Nephron progenitor cell (in vitro differentiated cells): ENCODE data around the gene RASA4B.
A peak's percentile ranks its signal among the peaks of the same experiment; 100 is the strongest.
"Not testable (repeated sequence)": the region's sequence is repeated elsewhere in the genome, so short reads cannot be mapped to it uniquely, and the experiment has no call there.

ENCODE experiments used
- DNase-seq: peaks from one replicate; pipeline ENCODE4 v3.0.0; 2021
- H3K27ac Mint-ChIP-seq: 2 replicates; pipeline ENCODE4 v1.8.0; 2021; ENCODE audit warnings: mild to moderate bottlenecking, moderate library complexity, mixed read lengths
- H3K27me3 Mint-ChIP-seq: 2 replicates; pipeline ENCODE4 v1.8.0; 2021; ENCODE audit warnings: mild to moderate bottlenecking, low read depth, mixed read lengths; ENCODE audit not compliant: poor library complexity
- H3K36me3 Mint-ChIP-seq: 2 replicates; pipeline ENCODE4 v1.8.0; 2021; ENCODE audit warnings: low read depth, mixed read lengths
- H3K4me1 Mint-ChIP-seq: 2 replicates; pipeline ENCODE4 v1.8.0; 2021; ENCODE audit warnings: mixed read lengths
- H3K4me3 Mint-ChIP-seq: 2 replicates; pipeline ENCODE4 v1.8.0; 2021; ENCODE audit warnings: mild to moderate bottlenecking, moderate library complexity, mixed read lengths
- H3K9me3 Mint-ChIP-seq: 2 replicates; pipeline ENCODE4 v1.8.0; 2021; ENCODE audit warnings: mild to moderate bottlenecking, moderate library complexity, mixed read lengths

The RASA4B gene

DNA sequence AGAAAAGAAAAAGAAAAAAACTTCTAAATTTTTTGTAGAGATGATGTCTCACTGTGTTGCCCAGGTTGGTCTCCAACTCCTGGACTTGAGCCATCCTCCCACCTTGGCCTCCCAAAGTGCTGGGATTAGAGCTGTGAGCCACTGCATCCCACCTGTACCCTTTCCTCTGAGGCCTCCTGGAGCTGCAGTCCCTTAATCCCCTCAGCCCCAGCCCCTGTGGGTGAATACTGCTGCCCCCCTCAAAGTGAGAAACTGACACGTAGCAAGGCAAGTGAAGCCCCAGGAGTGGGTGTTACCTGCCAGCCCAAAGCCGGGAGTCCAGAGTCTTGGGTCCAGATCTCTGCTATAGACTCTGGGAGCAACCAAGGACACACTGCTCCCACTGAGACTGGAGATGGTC is 7.2 kb upstream of the RASA4B start:
- H3K4me1 Mint-ChIP-seq, H3K36me3 Mint-ChIP-seq, DNase-seq, H3K27ac Mint-ChIP-seq, H3K4me3 Mint-ChIP-seq, H3K27me3 Mint-ChIP-seq, H3K9me3 Mint-ChIP-seq: not testable (repeated sequence)

DNA sequence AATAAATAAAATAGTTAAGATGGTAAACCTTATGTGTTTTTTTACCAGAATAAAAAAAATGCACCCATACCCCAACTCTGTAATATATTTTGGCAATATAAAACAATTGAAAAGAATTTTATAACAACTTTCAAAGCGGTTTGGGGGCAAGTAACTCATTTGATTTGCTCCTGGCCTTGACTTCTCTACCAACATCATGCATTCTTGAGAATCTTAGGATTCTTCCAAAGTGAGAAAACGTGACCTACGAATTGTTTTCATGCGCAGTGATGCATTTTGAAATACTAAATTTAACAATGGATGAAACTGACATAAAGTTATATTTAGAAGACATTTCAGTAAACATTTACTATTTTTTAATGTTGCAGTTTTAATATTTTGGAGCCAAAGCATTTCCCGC is 3.2 kb upstream of the RASA4B start:
- not testable (repeated sequence) for H3K4me1 Mint-ChIP-seq, H3K27me3 Mint-ChIP-seq, H3K27ac Mint-ChIP-seq, H3K36me3 Mint-ChIP-seq, H3K4me3 Mint-ChIP-seq, DNase-seq, H3K9me3 Mint-ChIP-seq

DNA sequence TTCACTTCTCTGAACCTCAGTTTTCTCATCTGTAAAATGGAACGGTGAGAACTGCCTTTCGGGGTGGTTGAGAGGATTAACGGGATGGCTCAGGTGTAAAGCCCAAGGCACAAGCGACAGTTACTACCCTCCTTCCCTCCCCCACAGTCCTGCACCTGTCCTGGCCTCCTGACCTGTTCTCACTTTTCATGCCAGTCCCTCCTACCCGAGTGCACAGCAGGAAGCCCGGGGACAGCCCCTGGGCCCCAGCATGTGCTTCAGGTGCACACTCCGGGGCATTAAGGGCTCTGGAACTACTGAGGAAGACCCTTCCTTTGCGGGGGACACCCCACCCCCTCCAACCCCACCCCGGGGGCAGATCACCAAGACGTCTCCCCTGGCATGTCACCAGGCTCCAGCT is 626 bp downstream of the RASA4B start:
- H3K27me3 Mint-ChIP-seq, H3K4me1 Mint-ChIP-seq, H3K4me3 Mint-ChIP-seq, DNase-seq, H3K9me3 Mint-ChIP-seq, H3K36me3 Mint-ChIP-seq, H3K27ac Mint-ChIP-seq: not testable (repeated sequence)

DNA sequence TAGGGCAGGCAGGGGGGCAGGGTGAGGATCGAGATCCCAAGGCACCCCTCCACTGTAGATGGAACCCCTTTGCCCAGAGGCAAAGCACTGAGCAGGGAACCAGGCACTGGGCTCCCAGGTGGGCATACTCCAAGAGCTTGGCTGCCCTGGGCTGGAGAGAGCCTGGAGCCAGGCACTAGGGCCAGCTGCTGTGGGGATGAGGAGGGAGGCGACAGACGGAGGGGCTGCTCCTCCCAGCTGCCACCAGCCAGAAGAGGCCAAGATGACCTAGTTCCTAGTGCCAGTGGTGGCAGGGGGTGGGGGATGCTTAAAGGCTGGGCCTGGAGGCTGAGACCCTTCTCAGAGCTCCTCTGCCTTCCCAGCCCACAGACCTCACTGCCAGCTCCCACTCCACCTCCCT is 1.7 kb downstream of the RASA4B start:
- H3K4me1 Mint-ChIP-seq, H3K4me3 Mint-ChIP-seq, H3K9me3 Mint-ChIP-seq, H3K27me3 Mint-ChIP-seq, H3K27ac Mint-ChIP-seq, DNase-seq, H3K36me3 Mint-ChIP-seq: not testable (repeated sequence)

DNA sequence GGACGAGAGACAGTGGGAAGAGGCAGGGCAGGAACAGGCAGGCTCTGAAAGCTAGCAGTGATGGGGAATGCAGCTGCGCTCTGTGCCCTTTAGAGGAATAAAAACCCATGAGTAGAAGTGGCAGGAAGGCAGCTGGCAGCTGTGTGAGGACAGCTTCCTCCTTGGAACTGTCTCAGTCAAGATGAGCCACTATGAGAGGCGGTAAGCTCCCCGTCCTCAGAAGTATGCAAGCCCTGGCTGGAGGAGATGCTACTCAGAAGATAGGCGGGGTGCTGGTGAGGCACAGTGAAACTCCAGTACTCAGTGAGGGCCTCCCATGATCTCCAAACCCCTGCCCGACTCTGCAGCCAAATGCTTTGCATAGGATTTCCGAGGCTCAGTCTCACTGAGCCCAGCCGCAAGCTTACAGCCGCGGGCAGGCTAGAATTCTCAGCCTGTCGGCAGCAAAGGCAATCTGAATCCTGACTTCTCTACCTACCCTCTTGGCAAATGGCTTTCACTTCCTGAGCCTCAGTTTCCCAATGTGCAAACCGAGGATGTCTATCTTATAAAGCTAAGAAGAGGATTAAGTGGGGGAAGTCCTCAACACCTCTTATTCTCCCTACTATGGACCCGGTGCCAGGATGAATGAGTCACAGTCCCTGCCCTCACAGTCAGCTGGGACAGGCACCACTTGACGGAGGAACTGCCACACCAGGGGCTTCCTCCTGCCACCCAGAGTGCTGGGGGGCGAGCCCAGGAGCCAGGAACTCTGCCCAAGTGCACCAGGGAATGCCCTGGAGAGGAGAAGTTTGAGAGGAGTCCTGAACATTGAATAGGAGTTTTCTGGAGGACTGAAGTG is 2.5 kb downstream of the RASA4B start:
- not testable (repeated sequence) for DNase-seq, H3K27me3 Mint-ChIP-seq, H3K4me1 Mint-ChIP-seq, H3K9me3 Mint-ChIP-seq, H3K27ac Mint-ChIP-seq, H3K36me3 Mint-ChIP-seq, H3K4me3 Mint-ChIP-seq

DNA sequence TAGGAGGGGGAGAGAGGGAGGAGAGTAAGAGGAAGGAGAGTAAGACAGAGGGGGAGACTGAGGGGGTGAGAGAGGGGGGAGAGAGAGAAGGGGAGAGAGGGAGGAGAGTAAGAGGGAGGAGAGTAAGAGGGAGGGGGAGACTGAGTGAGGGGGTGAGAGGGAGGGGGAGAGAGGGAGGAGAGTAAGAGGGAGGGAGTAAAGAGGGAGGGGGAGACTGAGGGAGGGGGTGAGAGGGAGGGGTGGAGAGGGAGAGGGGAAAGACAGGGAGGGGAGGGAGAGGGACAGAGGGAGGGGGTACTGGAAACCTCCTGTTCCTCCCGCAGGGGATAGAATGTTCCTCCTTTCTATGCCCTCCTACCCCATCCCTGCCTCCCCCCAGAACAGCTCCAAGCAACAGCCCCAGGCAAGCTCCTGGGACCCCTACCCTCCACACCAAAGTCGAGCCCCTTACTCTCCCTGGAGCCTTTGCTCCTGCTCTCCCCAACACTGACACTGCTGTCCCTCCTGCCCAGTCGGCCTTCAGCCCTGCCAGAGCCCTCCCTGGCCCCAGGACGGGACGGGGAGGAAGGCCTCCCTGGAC is 4.8 kb downstream of the RASA4B start:
- not testable (repeated sequence) for H3K4me1 Mint-ChIP-seq, H3K36me3 Mint-ChIP-seq, H3K9me3 Mint-ChIP-seq, H3K27ac Mint-ChIP-seq, H3K27me3 Mint-ChIP-seq
- H3K4me3 Mint-ChIP-seq = peak overlapping the region; percentile 15
- DNase-seq = peak; percentile 8

DNA sequence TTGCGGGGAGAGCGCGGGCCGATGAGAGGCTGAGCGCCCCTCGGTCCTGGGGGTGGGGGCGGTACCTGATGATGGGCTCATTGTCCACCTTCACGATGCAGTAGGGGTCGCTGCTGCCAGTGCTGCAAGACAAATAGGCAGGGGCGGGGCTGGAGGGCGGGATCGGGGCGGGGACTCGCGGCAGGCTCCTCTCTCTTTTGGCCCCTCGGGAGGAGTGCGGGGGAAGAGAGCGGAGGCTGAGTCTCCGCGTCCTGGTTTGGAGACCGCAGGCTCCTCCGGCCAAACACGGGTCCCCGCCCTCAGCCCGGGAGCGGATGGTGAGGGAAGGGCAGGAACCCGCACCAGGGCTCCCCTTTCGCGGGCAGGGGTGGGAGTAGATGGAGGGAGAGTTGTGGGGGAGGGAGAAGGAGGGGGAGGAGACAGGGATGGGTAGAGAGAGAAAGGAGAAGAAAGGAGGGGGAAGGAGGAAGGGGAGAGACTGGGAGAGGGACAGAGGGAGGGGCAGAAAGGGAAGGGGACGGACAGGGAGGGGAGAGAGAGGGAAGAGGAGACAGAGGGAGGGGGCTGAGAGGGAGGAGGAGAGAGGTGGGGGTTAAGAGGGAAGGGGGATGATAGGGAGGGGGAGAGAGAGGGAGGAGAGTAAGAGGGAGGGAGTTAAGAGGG is 5.6 kb downstream of the RASA4B start:
- H3K27ac Mint-ChIP-seq, H3K9me3 Mint-ChIP-seq, H3K4me3 Mint-ChIP-seq, H3K27me3 Mint-ChIP-seq, H3K36me3 Mint-ChIP-seq, DNase-seq, H3K4me1 Mint-ChIP-seq: not testable (repeated sequence)

DNA sequence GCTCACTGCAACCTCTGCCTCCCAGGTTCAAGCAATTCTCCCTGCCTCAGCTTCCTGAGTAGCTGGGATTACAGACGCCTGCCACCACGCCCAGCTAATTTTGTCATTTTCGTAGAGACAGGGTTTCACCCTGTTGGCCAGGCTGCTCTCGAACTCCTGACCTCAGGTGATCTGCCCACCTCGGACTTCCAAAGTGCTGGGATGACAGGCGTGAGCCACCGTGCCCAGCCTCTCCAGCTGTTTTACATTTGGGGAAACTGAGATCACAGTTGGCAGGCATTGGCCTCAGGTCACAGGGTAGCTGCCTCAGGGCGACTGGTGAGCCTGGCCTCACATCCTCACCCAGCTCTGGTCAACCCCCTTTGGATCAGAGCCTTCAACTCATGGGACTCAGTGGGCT is 7.0 kb downstream of the RASA4B start:
- H3K9me3 Mint-ChIP-seq, H3K36me3 Mint-ChIP-seq, H3K4me1 Mint-ChIP-seq, DNase-seq, H3K27ac Mint-ChIP-seq, H3K27me3 Mint-ChIP-seq, H3K4me3 Mint-ChIP-seq: not testable (repeated sequence)

DNA sequence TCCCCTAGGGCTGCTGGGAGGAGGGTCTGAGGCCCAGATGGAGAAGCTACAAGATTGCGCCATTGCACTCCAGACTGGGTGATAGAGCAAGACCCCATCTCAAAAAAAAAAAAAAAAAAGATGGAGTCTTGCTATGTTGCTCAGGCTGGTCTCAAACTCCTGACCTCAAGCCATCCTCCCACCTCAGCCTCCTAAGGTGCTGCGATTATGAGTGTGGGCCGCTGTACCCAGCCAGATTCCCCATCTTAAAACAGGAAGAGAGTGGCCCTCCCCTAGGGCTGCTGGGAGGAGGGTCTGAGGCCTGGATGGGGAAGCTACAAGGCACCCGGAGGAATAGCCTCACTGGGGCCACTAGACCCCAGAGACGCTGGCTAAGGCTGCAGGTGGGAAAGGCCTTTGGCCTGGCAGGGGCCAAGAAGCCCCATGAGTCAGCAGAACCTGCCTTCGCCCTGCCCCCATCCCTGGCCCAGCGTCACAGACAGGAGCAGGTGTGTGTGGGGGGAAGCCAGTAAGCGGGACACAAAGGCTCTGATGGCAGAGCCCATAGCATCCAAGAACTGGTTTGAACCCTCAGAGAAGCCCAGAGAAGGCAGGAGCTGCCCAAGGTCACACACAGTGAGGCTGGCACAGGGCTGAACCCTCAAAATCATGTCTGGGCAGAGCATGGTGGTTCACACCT is 10.0 kb downstream of the RASA4B start:
- not testable (repeated sequence) for H3K27ac Mint-ChIP-seq, H3K4me1 Mint-ChIP-seq, DNase-seq, H3K36me3 Mint-ChIP-seq, H3K27me3 Mint-ChIP-seq, H3K4me3 Mint-ChIP-seq, H3K9me3 Mint-ChIP-seq

DNA sequence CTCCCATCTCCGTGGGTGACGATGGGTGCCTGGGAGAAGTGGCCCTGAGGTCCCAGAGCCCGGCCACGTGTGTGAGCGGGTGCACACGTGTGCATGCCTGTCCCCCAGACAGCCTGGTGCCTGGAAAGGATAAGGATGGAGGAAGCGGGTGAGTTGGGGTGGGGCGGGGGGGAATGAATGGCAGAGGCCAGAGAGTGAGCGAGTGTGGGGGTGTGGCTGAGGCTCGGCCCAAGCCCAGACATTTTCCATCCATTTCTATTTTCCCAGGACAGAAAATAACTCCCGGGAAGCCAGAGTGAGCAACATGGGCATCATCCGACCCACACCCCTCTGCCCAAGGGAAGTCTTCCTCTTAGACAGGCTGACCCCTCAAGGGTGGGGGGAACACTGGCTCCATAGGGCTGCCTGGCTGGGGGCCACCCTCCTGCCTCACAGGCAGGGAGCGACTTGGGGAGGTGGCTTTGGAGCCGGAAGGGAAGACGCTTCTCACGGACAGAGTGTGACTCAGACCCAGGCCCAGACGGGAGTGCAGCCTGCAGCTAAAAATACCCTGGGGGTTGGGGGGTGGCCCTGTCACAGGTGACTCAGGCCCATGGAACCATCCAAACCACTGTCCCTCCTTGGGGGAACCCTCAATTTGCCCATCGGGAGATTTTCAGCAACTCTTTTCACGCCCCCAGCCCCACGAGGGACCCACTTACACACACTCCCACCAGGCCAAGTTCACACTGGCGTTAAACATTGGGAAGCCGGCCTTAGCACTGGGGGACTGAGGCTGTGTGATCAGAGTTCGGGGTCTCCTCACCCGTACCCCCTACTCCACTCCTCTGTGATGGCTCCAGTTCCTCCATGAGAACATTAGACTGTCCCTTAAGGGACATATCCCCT is 12.0 kb downstream of the RASA4B start:
- not testable (repeated sequence) for H3K36me3 Mint-ChIP-seq

DNA sequence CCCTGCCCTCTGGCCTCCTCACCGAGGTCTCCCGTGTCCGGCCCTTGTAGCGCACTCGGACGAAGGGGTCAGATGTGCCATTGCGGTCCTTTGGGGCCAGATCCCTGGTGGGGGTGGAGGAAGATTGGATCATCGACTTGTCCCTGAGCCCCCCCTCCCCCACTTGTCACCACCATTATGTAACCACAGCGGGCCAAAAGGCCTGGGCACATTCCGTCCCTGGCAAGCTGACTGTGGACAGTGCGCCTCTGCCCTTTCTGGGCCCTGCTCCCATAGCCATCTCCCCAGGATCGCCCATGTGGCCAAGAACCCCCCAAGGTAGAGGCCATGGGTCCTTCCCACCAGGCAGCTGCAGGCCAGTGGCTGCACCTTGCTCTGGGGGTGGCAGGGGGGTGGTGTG is 14.4 kb downstream of the RASA4B start:
- not testable (repeated sequence) for H3K9me3 Mint-ChIP-seq, H3K27me3 Mint-ChIP-seq, H3K27ac Mint-ChIP-seq, H3K36me3 Mint-ChIP-seq, DNase-seq, H3K4me3 Mint-ChIP-seq, H3K4me1 Mint-ChIP-seq

More for the DNA sequence above, 12.0 kb downstream of the RASA4B start:
- H3K27me3 Mint-ChIP-seq, H3K9me3 Mint-ChIP-seq, DNase-seq, H3K4me3 Mint-ChIP-seq, H3K4me1 Mint-ChIP-seq, H3K27ac Mint-ChIP-seq: not testable (repeated sequence)

DNA sequence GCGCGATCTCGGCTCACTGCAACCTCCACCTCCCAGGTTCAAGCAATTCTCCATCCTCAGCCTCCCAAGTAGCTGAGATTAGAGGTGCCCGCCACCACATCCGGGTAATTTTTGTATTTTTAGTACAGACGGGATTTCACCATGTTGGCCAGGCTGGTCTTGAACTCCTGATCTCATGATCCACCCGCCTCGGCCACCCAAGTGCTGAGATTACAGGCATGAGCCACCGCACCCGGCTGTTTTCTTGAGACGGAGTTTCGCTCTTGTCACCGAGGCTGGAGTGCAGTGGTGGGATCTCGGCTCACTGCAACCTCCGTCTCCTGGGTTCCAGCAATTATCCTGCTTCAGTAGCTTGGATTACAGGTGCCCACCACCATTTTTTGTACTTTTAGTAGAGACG is 19.3 kb downstream of the RASA4B start:
- not testable (repeated sequence) for DNase-seq, H3K9me3 Mint-ChIP-seq, H3K27ac Mint-ChIP-seq, H3K4me3 Mint-ChIP-seq, H3K4me1 Mint-ChIP-seq, H3K27me3 Mint-ChIP-seq, H3K36me3 Mint-ChIP-seq

DNA sequence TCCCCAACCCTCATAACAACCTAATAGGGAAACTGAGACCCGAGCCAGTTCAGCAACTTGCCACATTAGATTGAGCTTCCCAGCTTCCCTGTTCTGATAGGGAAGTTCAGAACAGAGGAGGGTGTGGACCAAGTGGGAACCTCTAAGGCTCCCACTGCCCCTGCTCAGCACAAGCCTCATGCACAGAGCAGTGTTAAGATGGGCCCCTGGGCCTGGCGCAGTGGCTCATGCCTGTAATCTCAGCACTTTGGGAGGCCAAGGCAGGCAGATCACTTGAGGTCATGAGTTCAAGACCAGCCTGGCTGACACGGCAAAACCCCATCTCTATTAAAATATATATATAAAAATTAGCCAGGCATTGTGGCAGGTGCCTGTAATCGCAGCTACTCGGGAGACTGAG is 20.3 kb downstream of the RASA4B start:
- H3K4me3 Mint-ChIP-seq, DNase-seq, H3K36me3 Mint-ChIP-seq, H3K27me3 Mint-ChIP-seq, H3K4me1 Mint-ChIP-seq, H3K27ac Mint-ChIP-seq, H3K9me3 Mint-ChIP-seq: not testable (repeated sequence)

DNA sequence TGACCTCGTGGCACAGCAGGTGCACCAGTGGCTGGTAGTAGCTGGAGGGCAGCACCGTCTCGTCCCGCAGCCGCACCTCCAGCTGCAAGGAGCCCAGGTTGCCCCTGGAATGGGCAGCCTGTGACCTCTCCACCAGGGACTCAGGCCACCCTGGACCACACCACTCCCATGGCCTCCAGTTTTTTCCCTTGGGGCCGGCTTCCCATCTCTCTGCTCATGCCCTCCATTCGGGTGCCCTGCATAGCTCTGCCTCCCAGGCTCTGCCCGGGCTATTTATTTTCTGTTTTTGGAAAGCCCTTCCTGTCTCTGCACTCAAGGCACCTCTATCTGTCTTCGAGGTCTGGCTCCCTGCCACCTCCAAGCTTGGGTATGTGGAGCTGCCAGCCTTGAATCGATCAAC is 20.7 kb downstream of the RASA4B start:
- not testable (repeated sequence) for DNase-seq, H3K9me3 Mint-ChIP-seq, H3K36me3 Mint-ChIP-seq, H3K4me3 Mint-ChIP-seq, H3K4me1 Mint-ChIP-seq, H3K27me3 Mint-ChIP-seq, H3K27ac Mint-ChIP-seq
